HCT116 (cell line): ENCODE results near the gene VAMP1. TPM values are rescaled to one million over a fixed set of nuclear protein-coding genes. Genes with fewer than 3 reads are reported as not detected.

Source experiments
- ATAC-seq: fragments of 200-7000 bp; cut with Tn5 transposase; 2 replicates; pipeline ENCODE4 v1.9.1; 2020; ENCODE audit warnings: mild to moderate bottlenecking, moderate library complexity
- BruUV-seq: library from RNA; stranded (reverse); fragments of 400-500 nt; replicated peaks from 2 replicates; lab custom pipeline; 2021; lab: Mats Ljungman, UMichigan
- CTCF ChIA-PET: fragments of 300-600 bp; sonication (Branson Sonifier 250); formaldehyde crosslinking; loops from one replicate; lab custom pipeline; 2021; ENCODE audit warnings: antibody characterized with exemption; lab: Charles Lee
- POLR2A ChIA-PET: fragments of 300-600, 350-600 bp; sonication (Branson Sonifier 250); formaldehyde crosslinking; loops from one replicate; lab custom pipeline; 2021; ENCODE audit warnings: antibody characterized with exemption; lab: Charles Lee
- RAD21 ChIA-PET, 2 experiments: fragments of 300-600 bp; sonication (Branson Sonifier 250); formaldehyde crosslinking; loops; one replicate each; lab custom pipeline; 2023; ENCODE audit warnings: low total read pairs in 2 of 2; ENCODE audit not compliant: uncharacterized antibody in 2 of 2, unreplicated experiment in 2 of 2, low non-redundant PET in 1 of 2; lab: Charles Lee
- DNase-seq: peaks from one replicate; pipeline ENCODE4 v3.0.0-alpha.2; 2010; ENCODE audit warnings: low read depth, low spot score
- H2AFZ ChIP-seq: fragments of 200-600 bp; shearing (Covaris generic), sonication (generic); 2 replicates; pipeline ENCODE4 v1.6.1; 2017; ENCODE audit warnings: low read depth, mixed run types, mixed read lengths, antibody characterized with exemption, low read length; ENCODE audit not compliant: poor library complexity, severe bottlenecking
- H3K27ac ChIP-seq: 2 replicates; pipeline ENCODE4 v1.5.1; 2012; ENCODE audit warnings: low read depth, low read length
- H3K27me3 ChIP-seq: fragments of 200-600 bp; sonication (generic); 2 replicates; pipeline ENCODE4 v1.6.1; 2016; ENCODE audit warnings: mixed run types, low read length, mixed read lengths; ENCODE audit not compliant: insufficient read depth
- H3K36me3 ChIP-seq, 2 experiments: fragments of 200-500 bp in 1 of 2; fragments of 200-600 bp in 1 of 2; sonication (Bioruptor generic) in 1 of 2; sonication (generic) in 1 of 2; 2 replicates each; pipeline versions ENCODE4 v1.5.1 to v1.6.1; 2014 to 2016; ENCODE audit warnings: low read length in 2 of 2, inconsistent platforms in 1 of 2, mixed read lengths in 1 of 2, mixed run types in 1 of 2; ENCODE audit not compliant: insufficient read depth in 2 of 2, control insufficient read depth in 1 of 2
- H3K4me1 ChIP-seq, 2 experiments: fragments of 200-600 bp in 1 of 2; sonication (generic) in 1 of 2; 2 replicates each; pipeline versions ENCODE4 v1.5.1 to v1.6.1; 2012 to 2017; ENCODE audit warnings: low read length in 2 of 2, inconsistent platforms in 1 of 2, mild to moderate bottlenecking in 1 of 2, mixed read lengths in 1 of 2, mixed run types in 1 of 2, moderate library complexity in 1 of 2; ENCODE audit not compliant: insufficient read depth in 2 of 2, control insufficient read depth in 1 of 2
- H3K4me2 ChIP-seq: fragments of 200-600 bp; sonication (generic); 2 replicates; pipeline ENCODE4 v1.6.1; 2017; ENCODE audit warnings: mixed run types, low read length, mixed read lengths
- H3K4me3 ChIP-seq, 2 experiments: fragments of 200-600 bp in 1 of 2; sonication (generic) in 1 of 2; replicated peaks in 1 of 2; 2 replicates each; pipeline ENCODE4 v1.5.1; 2011 to 2016; ENCODE audit warnings: low read length in 2 of 2, control low read depth in 1 of 2, low read depth in 1 of 2, mild to moderate bottlenecking in 1 of 2, mixed read lengths in 1 of 2, mixed run types in 1 of 2
- H3K79me2 ChIP-seq: fragments of 200-600 bp; sonication (generic); 2 replicates; pipeline ENCODE4 v1.6.1; 2017; ENCODE audit warnings: mild to moderate bottlenecking, mixed run types, low read length, moderate library complexity, mixed read lengths; ENCODE audit not compliant: insufficient read depth
- H3K9ac ChIP-seq: fragments of 200-600 bp; sonication (generic); 2 replicates; pipeline ENCODE4 v1.6.1; 2016; ENCODE audit warnings: low read length, mixed read lengths
- H3K9me2 ChIP-seq: fragments of 200-600 bp; sonication (generic), shearing (Covaris generic); 2 replicates; pipeline ENCODE4 v1.6.1; 2017; ENCODE audit warnings: mixed run types, mild to moderate bottlenecking, moderate library complexity; ENCODE audit not compliant: insufficient read depth
- H3K9me3 ChIP-seq, 2 experiments: fragments of 200-500 bp in 1 of 2; fragments of 200-600 bp in 1 of 2; sonication (Bioruptor generic) in 1 of 2; sonication (generic) in 1 of 2; 2 replicates each; pipeline ENCODE4 v1.6.1; 2014 to 2017; ENCODE audit warnings: low read length in 2 of 2, mixed read lengths in 2 of 2, inconsistent platforms in 1 of 2, low read depth in 1 of 2, mild to moderate bottlenecking in 1 of 2, mixed run types in 1 of 2, moderate library complexity in 1 of 2; ENCODE audit not compliant: control insufficient read depth in 1 of 2, insufficient read depth in 1 of 2
- H4K20me1 ChIP-seq: fragments of 200-600 bp; sonication (generic), shearing (Covaris generic); 2 replicates; pipeline ENCODE4 v1.6.1; 2017; ENCODE audit warnings: mixed run types, mild to moderate bottlenecking, moderate library complexity; ENCODE audit not compliant: insufficient read depth
- CEBPB ChIP-seq: IDR thresholded peaks from 2 replicates; pipeline ENCODE4 v1.6.1; 2012; ENCODE audit warnings: low read depth
- CTCF ChIP-seq, 3 experiments: fragments of 200-600 bp in 1 of 3; sonication (generic) in 1 of 3; IDR thresholded peaks in 2 of 3; conservative IDR thresholded peaks in 1 of 3; 2 replicates each; pipeline ENCODE4 v1.5.1; 2012 to 2017; ENCODE audit warnings: low read depth in 2 of 3, low read length in 2 of 3, antibody characterized with exemption in 1 of 3, borderline replicate concordance in 1 of 3, control low read depth in 1 of 3, mild to moderate bottlenecking in 1 of 3, mixed read lengths in 1 of 3, mixed run types in 1 of 3, moderate library complexity in 1 of 3; ENCODE audit not compliant: insufficient read depth in 1 of 3
- EGR1 ChIP-seq: IDR thresholded peaks from 2 replicates; pipeline ENCODE4 v1.6.1; 2012; ENCODE audit warnings: low read depth
- ELF1 ChIP-seq: IDR thresholded peaks from 2 replicates; pipeline ENCODE4 v1.6.1; 2012; ENCODE audit warnings: low read depth, borderline replicate concordance
- EZH2 ChIP-seq: fragments of 200-600 bp; sonication (generic); IDR thresholded peaks from 2 replicates; pipeline ENCODE4 v1.6.1; 2017; ENCODE audit warnings: antibody characterized with exemption, mixed run types
- EZH2phosphoT487 ChIP-seq: fragments of 200-600 bp; IDR thresholded peaks from 2 replicates; pipeline ENCODE4 v1.6.1; 2018; ENCODE audit warnings: antibody characterized with exemption, borderline replicate concordance
- FOSL1 ChIP-seq: IDR thresholded peaks from 2 replicates; pipeline ENCODE4 v1.6.1; 2012; ENCODE audit warnings: low read depth
- JUND ChIP-seq: IDR thresholded peaks from 2 replicates; pipeline ENCODE4 v1.6.1; 2012
- MAX ChIP-seq: IDR thresholded peaks from 2 replicates; pipeline ENCODE4 v1.6.1; 2012
- POLR2A ChIP-seq: IDR thresholded peaks from 2 replicates; pipeline ENCODE4 v1.7.0; 2011; ENCODE audit warnings: borderline replicate concordance; ENCODE audit not compliant: insufficient read depth, insufficient read length; ENCODE audit errors: extremely low read depth
- POLR2AphosphoS5 ChIP-seq: IDR thresholded peaks from 2 replicates; pipeline ENCODE4 v1.6.1; 2011; ENCODE audit warnings: mild to moderate bottlenecking, low read depth, low read length, moderate library complexity
- REST ChIP-seq: IDR thresholded peaks from 2 replicates; pipeline ENCODE4 v1.6.1; 2012; ENCODE audit warnings: low read depth
- SIN3A ChIP-seq: IDR thresholded peaks from 2 replicates; pipeline ENCODE4 v1.6.1; 2012; ENCODE audit warnings: low read depth
- SP1 ChIP-seq: IDR thresholded peaks from 2 replicates; pipeline ENCODE4 v1.6.1; 2012; ENCODE audit warnings: low read depth
- SRF ChIP-seq: IDR thresholded peaks from 2 replicates; pipeline ENCODE4 v1.6.1; 2012; ENCODE audit warnings: low read depth
- TCF7L2 ChIP-seq: IDR thresholded peaks from 2 replicates; pipeline ENCODE4 v1.7.0; 2011; ENCODE audit warnings: borderline replicate concordance, inconsistent platforms; ENCODE audit not compliant: insufficient read depth, insufficient read length; ENCODE audit errors: extremely low read depth
- YY1 ChIP-seq: IDR thresholded peaks from 2 replicates; pipeline ENCODE4 v1.6.1; 2011; ENCODE audit warnings: low read length, low read depth, moderate library complexity, mild to moderate bottlenecking; ENCODE audit not compliant: insufficient replicate concordance; ENCODE audit errors: extremely low read depth
- ZBTB33 ChIP-seq: IDR thresholded peaks from 2 replicates; pipeline ENCODE4 v1.6.1; 2011; ENCODE audit warnings: mild to moderate bottlenecking, low read length, moderate library complexity; ENCODE audit not compliant: insufficient replicate concordance; ENCODE audit errors: extremely low read depth
- ZNF274 ChIP-seq: fragments of 200-500 bp; sonication (Bioruptor generic); IDR thresholded peaks from 2 replicates; pipeline ENCODE4 v1.6.1; 2014; ENCODE audit warnings: mild to moderate bottlenecking, low read depth, low read length, inconsistent platforms
- intact Hi-C: fragments of 100-400 bp; cut with micrococcal nuclease; formaldehyde crosslinking; loops from 2 replicates; pipeline ENCODE4 v1.10.0; 2022
- total RNA-seq: library from RNA; stranded (reverse); gene quantifications from one replicate; pipeline ENCODE4 v1.2.1, GENCODE V29; 2021; ENCODE audit not compliant: unreplicated experiment

The VAMP1 gene
- total RNA-seq, 1 experiment from 2014 or later, result 12.1 TPM

GRCh38 chr12:6416596-6416995 lies 53.9 kb downstream of the VAMP1 start:
- ChIA-PET POLR2A (no interaction called here), RAD21 (no interaction called here), CTCF (no interaction called here)
- Histone ChIP-seq H3K27ac (no peak overlapping the region), H3K79me2 (no peaks in the 10 kb centered on the region), H4K20me1 (no peaks in the 10 kb centered on the region), H3K9ac (no peak overlapping the region), H3K4me2 (no peak overlapping the region), H3K27me3 (no peaks in the 10 kb centered on the region), H2AFZ (no peak overlapping the region), H3K9me2 (no peaks in the 10 kb centered on the region; the same call in 1 of the 2 replicates), H3K9me3 (no peaks in the 10 kb centered on the region), H3K4me3 (no peak overlapping the region), H3K36me3 (peaks cover 0 to 7% of the 10 kb centered on the region in 2 experiments; a peak in 1 of 4 replicates), H3K4me1 (no peaks in the 10 kb centered on the region)
- BruUV-seq, result no TSS peak
- intact Hi-C loops, result no loop called here
- ATAC-seq (no peak), DNase-seq (no peak)
- TF ChIP-seq EZH2 (no peak), SRF (no peak), ZBTB33 (no peak), EZH2phosphoT487 (no peak), POLR2AphosphoS5 (no peak), TCF7L2 (no peak), ELF1 (no peak), FOSL1 (no peak), CTCF (IDR thresholded peaks at IDR 0.05 in 2 of 3, conservative IDR thresholded peaks at IDR 0.05 in 1 of 3; ENCODE audit: borderline replicate concordance in 1 of 3, insufficient read depth in 1 of 3, low read depth in 2 of 3, low read length in 2 of 3) (no peak), EGR1 (no peak), ZNF274 (no peak), YY1 (no peak), POLR2A (no peak), JUND (no peak), MAX (no peak), SIN3A (no peak), SP1 (no peak), CEBPB (no peak), REST (no peak)
